T follicular helper cell (primary cell): ENCODE data around the gene CAMTA1.
"Not testable (repeated sequence)": the region's sequence is repeated elsewhere in the genome, so short reads cannot be mapped to it uniquely, and the experiment has no call there.

Source experiments
- DNase-seq: peaks from one replicate; pipeline ENCODE4 v3.0.0-alpha.2; 2020; ENCODE audit warnings: low read depth

Gene CAMTA1

GRCh38 chr1:7313826-7314225 lies 528.6 kb downstream of the CAMTA1 start:
- no peak for DNase-seq

DNA sequence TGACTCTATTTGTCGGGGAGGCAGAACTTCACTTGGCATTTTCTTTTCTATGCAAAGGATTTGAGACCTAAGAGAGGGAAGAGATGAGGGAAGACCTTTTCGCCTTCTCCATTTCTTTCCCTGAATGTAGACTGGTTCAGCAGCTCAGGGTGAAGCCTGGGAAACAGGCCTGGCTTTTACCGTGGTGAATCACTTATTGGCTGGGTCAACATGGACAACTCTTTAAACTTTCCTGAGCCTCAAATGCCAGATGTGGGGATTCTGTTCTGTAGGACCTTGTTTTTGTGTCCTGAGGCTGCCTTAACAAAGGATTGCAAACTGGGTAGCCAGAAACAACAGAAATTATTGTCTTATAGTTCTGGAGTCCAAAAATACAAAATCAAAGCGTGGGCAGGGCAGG lies 530.1 kb downstream of the CAMTA1 start:
- DNase-seq = no peak

DNA sequence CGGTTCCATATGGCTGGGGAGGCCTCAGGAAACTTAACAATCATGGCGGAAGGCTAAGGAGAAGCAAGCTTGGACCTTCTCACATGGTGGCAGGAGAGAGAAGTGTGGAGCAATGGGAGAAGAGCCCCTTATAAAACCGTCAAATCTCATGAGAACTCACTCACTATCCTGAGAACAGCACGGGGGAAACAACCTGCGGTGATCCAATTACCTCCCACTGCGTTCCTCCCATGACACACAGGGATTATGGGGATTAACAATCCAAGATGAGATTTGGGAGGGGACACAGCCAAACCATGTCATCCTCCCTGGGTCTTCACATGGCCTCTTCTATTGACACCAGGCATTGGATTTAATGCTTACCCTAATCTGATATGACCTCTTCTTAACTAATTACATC lies 530.7 kb downstream of the CAMTA1 start:
- DNase-seq = no peak

DNA sequence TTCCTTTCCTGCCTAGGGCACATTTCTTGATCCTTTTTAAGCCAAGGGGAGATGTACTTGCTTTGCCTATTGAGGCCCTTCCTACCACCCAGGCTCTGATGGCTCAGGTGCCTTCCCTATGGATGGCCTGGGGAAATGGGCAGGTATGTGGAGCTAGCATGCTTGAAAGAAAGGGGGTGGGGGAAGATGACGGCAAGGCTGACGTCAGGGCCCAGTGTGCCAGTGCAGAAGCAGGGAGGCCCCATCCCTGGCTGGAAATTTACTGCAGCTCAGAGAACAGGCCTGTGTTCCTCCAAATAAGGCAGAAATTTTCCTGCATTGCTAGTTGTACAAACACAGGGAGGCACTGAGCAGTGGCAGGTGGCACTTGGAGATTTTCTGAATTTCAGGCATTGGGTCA lies 532.6 kb downstream of the CAMTA1 start:
- no peak for DNase-seq

DNA sequence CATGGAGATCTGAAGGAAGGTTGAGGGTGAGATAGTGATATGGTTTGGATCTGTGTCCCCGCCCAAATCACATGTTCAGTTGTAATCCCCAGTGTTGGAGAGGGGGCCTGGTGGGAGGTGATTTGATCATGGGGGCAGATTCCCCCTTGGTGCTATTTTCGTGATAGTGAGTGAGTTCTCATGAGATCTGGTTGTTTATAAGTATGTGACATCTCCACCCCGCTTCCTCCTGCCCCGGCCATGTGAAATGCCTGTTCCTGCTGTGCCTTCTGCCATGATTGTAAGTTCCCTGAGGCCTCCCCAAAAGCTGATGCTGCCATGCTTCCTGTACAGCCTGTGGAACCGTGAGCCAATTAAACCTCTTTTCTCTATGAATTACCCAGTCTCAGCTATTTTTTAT lies 533.9 kb downstream of the CAMTA1 start:
- no peak for DNase-seq

DNA sequence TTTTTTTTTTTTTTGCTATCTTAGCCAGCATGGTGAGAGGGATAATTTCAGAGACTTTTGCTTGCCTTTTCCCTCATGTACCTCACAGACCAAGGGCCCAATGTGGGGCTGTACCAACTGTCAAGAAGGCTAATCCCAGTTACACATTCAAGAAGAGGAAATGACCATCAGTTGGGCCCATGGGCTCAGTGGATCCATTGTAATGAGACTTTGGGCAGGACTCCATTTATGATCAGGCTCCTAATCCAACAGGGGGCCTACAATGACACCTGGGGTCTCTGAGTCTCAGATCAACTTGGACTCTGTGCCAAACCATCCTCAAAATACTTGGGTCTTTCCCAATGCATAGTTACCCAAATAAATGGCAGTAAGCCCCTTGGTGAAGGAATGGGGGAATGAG lies 535.4 kb downstream of the CAMTA1 start:
- no peak for DNase-seq

- no peak for DNase-seq
These were observed 537.1 kb downstream of the CAMTA1 start for GRCh38 chr1:7322283-7322785.

DNA sequence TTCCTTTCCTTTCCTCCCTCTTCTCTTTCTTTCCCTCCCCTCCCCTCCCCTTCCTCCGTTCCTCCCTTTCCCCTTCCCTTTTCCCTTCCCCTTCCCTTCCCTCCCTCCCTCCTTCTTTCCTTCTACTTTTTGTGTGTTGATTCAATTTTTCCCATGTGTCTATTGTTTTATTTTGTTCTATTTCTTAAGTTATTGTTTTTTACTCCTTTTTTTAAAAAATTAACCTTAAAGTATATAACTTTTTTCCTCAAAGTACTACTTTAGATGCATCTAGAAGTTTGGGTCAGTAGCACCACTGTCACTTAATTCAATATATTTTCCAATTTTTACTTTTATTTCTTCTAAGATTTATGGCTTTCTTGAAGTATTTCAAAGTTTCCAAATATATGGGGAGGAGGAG lies 537.7 kb downstream of the CAMTA1 start:
- no peak for DNase-seq

GRCh38 chr1:7325254-7325653 lies 540.0 kb downstream of the CAMTA1 start:
- no peak for DNase-seq

- no peak for DNase-seq
These were observed 541.1 kb downstream of the CAMTA1 start for GRCh38 chr1:7326366-7326765.

DNA sequence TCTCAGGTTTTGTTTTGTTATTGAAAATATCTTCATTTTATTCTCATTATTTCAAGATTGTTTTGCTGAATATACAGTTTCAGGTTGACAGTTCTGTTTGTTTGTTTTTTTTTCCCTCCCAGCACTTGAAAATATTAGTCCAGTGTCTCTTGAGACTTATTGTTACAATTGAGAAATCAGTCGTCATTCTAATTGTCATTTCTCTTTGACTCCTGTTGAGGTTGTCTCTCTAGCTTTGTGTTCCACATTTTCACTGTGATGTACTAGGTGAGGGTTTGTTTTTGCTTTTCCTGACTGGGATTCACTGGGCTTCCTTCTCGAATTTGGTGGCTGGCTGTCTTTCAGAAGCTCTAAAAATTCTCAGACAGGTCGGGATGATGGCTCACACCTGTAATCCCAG lies 542.6 kb downstream of the CAMTA1 start:
- no peak for DNase-seq

GRCh38 chr1:7329868-7330615 lies 544.8 kb downstream of the CAMTA1 start:
- no peak for DNase-seq

DNA sequence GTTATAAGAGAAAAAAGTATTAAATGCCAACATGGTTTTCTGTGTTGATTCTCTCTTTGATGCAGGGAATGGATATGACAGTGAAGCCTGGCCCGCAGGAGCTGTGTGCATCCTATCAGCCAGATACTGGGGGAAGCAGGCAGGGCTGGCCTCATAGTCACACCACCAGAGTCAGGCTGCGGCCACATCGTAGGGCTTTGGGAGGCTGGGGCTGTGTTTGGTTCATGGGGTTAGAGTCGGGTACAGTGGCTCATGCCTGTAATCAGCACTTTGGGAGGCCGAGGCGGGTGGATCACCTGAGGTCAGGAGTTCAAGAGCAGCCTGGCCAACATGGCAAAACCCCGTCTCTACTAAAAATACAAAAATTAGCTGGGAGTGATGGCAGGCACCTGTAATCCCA lies 545.5 kb downstream of the CAMTA1 start:
- DNase-seq = not testable (repeated sequence)

DNA sequence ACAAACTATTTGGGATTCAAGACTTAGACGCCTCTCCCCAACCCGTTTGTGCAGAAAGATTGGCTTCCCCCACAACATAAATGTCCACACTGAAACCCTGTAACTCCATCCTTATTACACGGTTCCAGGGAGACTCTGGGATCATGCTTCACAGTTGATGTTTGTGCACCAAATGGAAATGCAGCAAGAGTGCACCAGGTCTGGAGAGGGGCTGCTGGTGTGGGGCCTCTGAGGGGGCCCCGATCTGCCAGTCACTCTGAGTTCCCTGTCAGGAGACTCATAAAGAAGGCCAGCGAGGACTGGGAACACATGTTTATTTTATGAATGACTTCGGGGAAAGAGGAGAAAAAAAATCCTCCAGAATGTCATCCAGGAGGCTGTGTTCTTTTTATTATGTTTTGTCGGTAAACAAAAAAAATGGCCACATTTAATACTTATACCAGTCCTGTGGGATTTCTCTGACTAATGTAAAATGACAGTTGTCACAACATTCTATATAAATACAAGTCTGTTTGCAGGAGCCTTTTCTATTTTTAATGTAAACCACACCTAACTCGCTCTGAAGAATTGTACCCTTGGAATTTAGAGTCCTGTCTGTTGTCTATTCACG lies 546.8 kb downstream of the CAMTA1 start:
- DNase-seq = no peak

DNA sequence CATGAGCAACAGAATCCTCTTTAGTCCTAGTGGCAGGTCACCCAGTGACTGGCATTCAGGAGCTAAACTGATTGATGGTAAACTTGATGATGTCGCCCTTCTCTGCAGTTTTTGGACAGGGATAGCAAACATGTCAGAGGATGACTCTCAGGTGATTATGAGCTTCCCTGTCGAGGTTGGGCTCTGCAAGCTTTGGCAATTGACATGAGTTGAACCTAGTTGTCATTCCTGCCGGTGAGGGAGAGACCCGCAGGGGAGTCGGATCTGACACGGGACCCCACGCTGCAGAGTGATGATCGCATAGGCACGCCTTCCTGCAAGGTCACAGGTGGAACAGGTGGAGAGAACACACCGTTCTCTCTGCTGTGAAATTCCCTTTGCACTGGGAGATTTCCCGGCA lies 547.8 kb downstream of the CAMTA1 start:
- no peak for DNase-seq

GRCh38 chr1:7333620-7334019 lies 548.4 kb downstream of the CAMTA1 start:
- DNase-seq = no peak

- no peak for DNase-seq
These were observed 549.3 kb downstream of the CAMTA1 start for GRCh38 chr1:7334475-7335035.

GRCh38 chr1:7335224-7335879 lies 550.1 kb downstream of the CAMTA1 start:
- DNase-seq = no peak

DNA sequence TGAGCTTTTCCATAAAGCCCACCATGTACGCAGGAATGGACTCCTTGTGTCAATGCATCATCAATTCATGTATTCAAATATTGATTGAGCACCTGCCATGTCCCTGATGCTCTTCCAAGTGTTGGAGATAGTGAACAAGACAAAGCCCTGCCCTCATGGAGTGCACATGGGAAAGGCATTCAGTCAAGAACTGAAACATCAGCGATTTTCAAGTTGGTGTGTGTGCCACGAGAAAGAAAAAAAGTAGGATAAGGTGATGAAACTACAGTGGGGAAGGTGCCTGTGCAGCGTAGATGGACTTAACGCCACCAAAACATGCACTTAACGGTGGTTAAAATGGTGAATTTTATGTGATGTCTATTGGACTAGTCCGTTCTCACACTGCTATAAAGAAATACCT lies 553.2 kb downstream of the CAMTA1 start:
- no peak for DNase-seq

- DNase-seq = no peak
These were observed 553.8 kb downstream of the CAMTA1 start for GRCh38 chr1:7339014-7339413.

- no peak for DNase-seq
These were observed 554.7 kb downstream of the CAMTA1 start for GRCh38 chr1:7339953-7340352.

GRCh38 chr1:7341145-7341905 lies 556.1 kb downstream of the CAMTA1 start:
- DNase-seq = no peak
